Glomerular visceral epithelial cell (primary cell): ENCODE data around the gene SHC1.
A peak's percentile ranks its signal among the peaks of the same experiment; 100 is the strongest.

Source experiments
- DNase-seq: peaks from one replicate; pipeline ENCODE4 v3.0.0-alpha.2; 2016; ENCODE audit errors: extremely low spot score

Gene SHC1

GRCh38 chr1:154973344-154974101, 3.0 kb upstream of the SHC1 start:
- DNase-seq: peak; percentile 99

- peak; percentile 97 for DNase-seq
Measured at GRCh38 chr1:154972517-154973343, 2.2 kb upstream of the SHC1 start.

GRCh38 chr1:154972213-154972516, 1.6 kb upstream of the SHC1 start:
- no peak for DNase-seq

DNA sequence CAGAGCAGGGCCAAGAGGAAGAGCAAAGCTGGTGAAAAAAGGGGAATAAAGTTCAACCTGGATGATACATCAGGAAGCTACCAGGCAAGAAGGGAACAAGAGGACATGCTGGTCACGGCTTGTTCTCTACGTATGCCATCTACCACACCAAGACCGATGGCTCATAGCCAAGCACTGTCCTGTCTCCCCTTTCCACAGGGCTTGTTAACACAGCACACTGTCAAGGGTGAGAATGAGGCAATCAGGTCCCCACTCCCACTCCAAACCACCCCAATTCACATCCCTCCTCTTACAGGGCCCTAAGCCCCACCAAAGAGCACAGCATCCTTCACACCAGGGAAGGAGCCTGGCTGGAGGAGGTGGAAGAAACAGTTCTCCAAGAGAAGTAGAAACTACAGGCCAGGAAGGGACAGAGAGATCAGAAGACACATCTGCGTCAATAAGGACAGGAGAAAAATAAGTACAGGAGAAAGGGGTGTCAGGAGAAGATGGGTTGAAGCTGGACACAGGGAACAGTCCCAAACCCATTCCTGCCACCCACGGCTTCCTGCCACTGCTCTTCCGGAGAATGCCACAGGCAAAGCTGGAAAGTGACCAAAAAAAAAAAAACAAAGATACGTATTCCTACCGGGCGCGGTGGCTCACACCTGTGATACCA, 923 bp upstream of the SHC1 start:
- DNase-seq: no peak

GRCh38 chr1:154969860-154970452, 591 bp downstream of the SHC1 start:
- DNase-seq: no peak

DNA sequence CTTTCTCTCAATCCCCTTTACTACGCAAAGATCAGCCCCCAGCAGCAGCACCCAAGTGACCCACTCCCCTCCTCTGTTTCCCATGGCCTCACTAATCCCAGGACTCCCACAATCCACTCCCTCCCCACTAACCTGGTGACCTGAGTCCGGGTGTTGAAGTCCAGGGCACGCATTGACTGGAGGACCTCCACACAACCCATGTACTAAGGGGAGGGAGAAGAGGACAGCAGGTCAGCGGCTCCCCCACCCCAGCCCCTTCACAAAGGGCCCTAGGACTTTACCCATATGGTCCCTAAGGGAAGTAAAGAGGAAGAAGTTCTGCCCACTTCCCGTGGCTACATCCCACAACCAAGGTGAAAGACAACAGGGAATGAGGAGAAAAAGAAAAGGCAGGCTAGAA, 1.3 kb downstream of the SHC1 start:
- no peak for DNase-seq

- no peak for DNase-seq
Measured at GRCh38 chr1:154968731-154969130, 1.8 kb downstream of the SHC1 start.

- DNase-seq: no peak
Measured at GRCh38 chr1:154967331-154967950, 3.1 kb downstream of the SHC1 start.

GRCh38 chr1:154966111-154966510, 4.4 kb downstream of the SHC1 start:
- no peak for DNase-seq

DNA sequence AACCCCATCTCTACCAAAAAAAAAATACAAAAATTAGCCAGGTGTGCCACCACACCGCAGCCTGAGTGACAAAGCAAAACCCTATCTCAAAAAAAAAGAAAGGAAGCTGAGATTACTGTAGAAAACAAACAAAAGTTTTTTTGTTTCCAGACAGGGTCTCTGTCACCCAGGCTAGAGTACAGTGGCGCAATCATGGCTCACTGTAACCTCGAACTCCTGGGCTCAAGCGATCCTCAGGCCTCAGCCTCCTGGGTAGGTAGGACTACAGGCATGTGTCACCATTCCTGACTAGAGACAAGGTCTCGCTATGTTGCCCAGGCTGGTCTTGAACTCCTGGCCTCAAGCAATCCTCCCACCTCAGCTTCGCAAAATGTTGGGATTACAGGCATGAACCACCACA, 6.2 kb downstream of the SHC1 start:
- no peak for DNase-seq

GRCh38 chr1:154963643-154964042, 6.9 kb downstream of the SHC1 start:
- DNase-seq: no peak

GRCh38 chr1:154962795-154963330, 7.7 kb downstream of the SHC1 start:
- no peak for DNase-seq

DNA sequence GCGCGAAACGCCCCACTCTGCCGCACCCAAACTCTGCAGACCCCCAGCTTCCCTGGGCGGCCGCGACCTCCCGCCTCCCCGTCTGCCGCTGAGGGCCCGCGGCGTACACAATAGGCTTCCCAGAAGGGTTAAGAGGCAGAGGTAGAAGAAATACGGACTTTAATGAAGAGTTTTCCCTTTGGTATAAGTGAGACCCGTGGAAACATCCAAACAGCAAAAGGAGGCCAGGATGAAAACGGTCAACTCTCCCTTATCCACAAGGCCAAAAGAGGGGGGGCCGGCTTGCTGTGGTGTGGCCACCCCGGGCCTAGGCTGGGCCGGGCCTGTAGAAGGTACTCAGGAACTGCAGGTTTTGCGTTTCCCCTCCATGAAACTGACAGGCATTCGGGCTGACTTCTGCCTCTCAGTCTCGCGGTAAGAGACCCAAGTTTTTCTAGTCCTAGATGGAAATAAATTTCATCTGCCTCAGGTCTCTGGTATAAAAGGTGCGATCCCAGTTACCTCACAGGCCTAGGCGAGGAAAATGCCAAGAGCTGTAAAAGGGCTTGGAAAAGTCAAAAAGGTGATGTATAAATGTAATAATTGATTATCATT, 8.3 kb downstream of the SHC1 start:
- DNase-seq: no peak

GRCh38 chr1:154961207-154962155, 9.1 kb downstream of the SHC1 start, which contains the start of gene PYGO2:
PYGO2 (minus strand) TSS chr1:154961782; CDS start chr1:154961576, 206 bp downstream.
- peak; percentile 80 for DNase-seq

- DNase-seq: no peak
Measured at GRCh38 chr1:154960446-154961136, 10.0 kb downstream of the SHC1 start.

DNA sequence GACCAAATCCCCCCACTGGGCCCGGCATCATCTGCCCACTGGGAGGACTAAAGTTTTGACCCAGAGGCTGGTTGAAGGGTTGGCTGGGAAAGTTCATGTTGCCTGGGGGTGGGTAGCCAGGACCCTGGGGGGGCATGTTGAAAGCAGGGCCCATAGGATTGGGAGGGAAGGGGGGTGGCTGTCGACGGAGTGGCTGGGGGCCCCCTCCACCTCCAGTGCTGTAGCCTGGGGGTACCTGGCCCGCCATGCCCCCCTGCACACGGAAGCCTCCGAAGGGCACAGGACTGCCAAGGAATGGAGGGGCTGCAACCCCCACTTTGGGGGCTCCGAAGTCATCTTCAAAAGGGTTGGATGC, 11.1 kb downstream of the SHC1 start:
- no peak for DNase-seq

GRCh38 chr1:154958681-154959425, 11.7 kb downstream of the SHC1 start:
- DNase-seq: no peak

GRCh38 chr1:154958036-154958435, 12.5 kb downstream of the SHC1 start:
- no peak for DNase-seq
